Esophagus squamous epithelium (tissue), 5 donors: ENCODE measurements around the gene NGF. TPM values are rescaled to one million over a fixed set of nuclear protein-coding genes. Genes with fewer than 3 reads are reported as not detected.
A peak's percentile ranks its signal among the peaks of the same experiment; 100 is the strongest.
"Not testable (repeated sequence)": the region's sequence is repeated elsewhere in the genome, so short reads cannot be mapped to it uniquely, and the experiment has no call there.

ENCODE experiments used
- DNase-seq: peaks from one replicate; lab custom pipeline; 2025; lab: John Stamatoyannopoulos, UW
- H3K27ac ChIP-seq, 4 donors: fragments of 200-600 bp; sonication (generic); one replicate each; pipeline ENCODE4 v1.5.1; 2016 to 2019; ENCODE audit warnings: mild to moderate bottlenecking in 1 of 4
- H3K27me3 ChIP-seq, 4 donors: fragments of 200-600 bp; sonication (generic); 1 replicate in 3 of 4; 2 replicates in 1 of 4; pipeline versions ENCODE4 v1.5.1 to v1.6.0; 2017 to 2021; ENCODE audit warnings: antibody characterized with exemption in 1 of 4
- H3K36me3 ChIP-seq, 3 donors: fragments of 200-600 bp; sonication (generic); one replicate each; pipeline ENCODE4 v1.5.1; 2016 to 2019
- H3K4me1 ChIP-seq, 3 donors: fragments of 200-600 bp; sonication (generic); one replicate each; pipeline ENCODE4 v1.5.1; 2017 to 2019
- H3K4me3 ChIP-seq, 4 donors: fragments of 200-600 bp; sonication (generic); 1 replicate in 3 of 4; 2 replicates in 1 of 4; pipeline ENCODE4 v1.5.1; 2016 to 2019; ENCODE audit warnings: mild to moderate bottlenecking in 2 of 4, moderate library complexity in 1 of 4
- H3K9me3 ChIP-seq, 3 donors: fragments of 200-600 bp; sonication (generic); one replicate each; pipeline ENCODE4 v1.5.1; 2016 to 2019
- POLR2A ChIP-seq, 4 donors: fragments of 450-650 bp; IDR thresholded peaks; one replicate each; pipeline ENCODE4 v1.6.1; 2017; ENCODE audit warnings: antibody characterized with exemption in 4 of 4, mild to moderate bottlenecking in 4 of 4, moderate library complexity in 3 of 4
- WGBS, 2 donors: methylation state at CpG; one replicate each; pipeline ENCODE4 v1.1.5; 2018; 5-methylcytosine and 5-hydroxymethylcytosine counted together
- intact Hi-C: fragments of 100-400 bp; cut with DNase I; formaldehyde crosslinking; loops from one replicate; pipeline ENCODE4 v1.15.0; 2022
- total RNA-seq, 4 donors: library from RNA; depleted of rRNA; stranded (reverse); fragments of >200 nt; gene quantifications; one replicate each; pipeline ENCODE4 v1.1.0, GENCODE V29; 2016
- TF ChIP-seq, protein P1 (sequence below), 6 experiments: fragments of 450-650 bp in 4 of 6; fragments of 200-600 bp in 2 of 6; sonication (generic) in 2 of 6; IDR thresholded peaks; one replicate each; pipeline ENCODE4 v1.5.1; 2016 to 2019; ENCODE audit warnings: antibody characterized with exemption in 6 of 6, mild to moderate bottlenecking in 4 of 6, moderate library complexity in 4 of 6
- donor health status: DM: yes; HTN: yes; CAD: no.

NGF gene
- 1 to 10 TPM in 1 of 4 donors, not detected in 3; 1.9 TPM for total RNA-seq

DNA sequence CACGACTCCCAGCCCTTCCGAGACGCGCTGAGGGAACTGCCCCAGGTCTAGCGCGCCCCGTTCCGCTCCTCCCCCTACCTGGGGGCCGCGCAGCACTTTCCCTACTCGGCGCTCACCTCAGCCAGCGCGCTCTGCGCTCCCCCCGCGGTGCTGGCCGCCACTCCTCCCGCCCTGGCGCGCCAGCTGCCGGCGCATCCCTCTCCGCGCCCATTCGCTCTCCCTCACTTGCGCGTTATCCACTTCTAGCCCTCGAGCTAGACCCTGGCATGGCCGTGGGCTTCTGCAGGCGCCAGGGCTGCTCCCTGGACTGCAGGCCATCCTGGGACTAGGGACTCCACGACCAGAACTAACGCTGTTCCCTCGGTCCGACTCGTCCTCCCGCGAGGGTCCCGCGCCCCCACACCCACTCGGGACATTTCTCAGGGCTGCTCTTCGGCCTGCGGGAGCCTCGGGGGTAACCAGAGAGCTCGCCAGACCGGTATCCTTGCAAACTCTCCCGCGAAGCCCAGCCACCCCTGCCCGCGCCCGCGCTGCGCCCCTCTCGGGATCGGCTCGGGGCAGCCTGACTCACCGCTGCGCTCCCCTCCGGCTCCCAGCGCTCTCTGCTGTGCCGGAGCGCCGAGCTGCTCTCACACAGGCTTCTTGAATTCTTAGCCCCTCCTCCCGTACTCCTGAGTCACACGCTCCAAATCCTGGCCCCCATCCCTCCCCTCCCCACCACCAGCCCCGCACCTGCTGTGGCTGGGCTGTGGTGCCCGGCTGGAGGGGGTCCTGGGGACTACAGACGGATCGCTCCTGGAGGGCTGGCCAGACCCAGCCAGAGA, at the start of gene NGF:
TSS of gene NGF (minus strand) at position 617 of the 824 bp plus-strand sequence. CDS start 51,454 bp downstream, outside the sequence.
- Histone ChIP-seq H3K4me1 (peaks cover 6 to 46% (median 17%) of the 10 kb centered on the region in 3 donors), H3K36me3 (no peaks in the 10 kb centered on the region), H3K9me3 (no peaks in the 10 kb centered on the region), H3K27ac (peak within 1 kb of the TSS; percentile 32 to 79 (median 70)), H3K27me3 (peaks cover 0 to 64% (median 2%) of the 10 kb centered on the region in 4 donors), H3K4me3 (peak within 1 kb of the TSS; percentile 34 to 66 (median 50))
- WGBS, 2 donors = 0 to 1% methylated on average over 3 to 45 of the region's 69 CpGs
- TF ChIP-seq, protein P1, sequence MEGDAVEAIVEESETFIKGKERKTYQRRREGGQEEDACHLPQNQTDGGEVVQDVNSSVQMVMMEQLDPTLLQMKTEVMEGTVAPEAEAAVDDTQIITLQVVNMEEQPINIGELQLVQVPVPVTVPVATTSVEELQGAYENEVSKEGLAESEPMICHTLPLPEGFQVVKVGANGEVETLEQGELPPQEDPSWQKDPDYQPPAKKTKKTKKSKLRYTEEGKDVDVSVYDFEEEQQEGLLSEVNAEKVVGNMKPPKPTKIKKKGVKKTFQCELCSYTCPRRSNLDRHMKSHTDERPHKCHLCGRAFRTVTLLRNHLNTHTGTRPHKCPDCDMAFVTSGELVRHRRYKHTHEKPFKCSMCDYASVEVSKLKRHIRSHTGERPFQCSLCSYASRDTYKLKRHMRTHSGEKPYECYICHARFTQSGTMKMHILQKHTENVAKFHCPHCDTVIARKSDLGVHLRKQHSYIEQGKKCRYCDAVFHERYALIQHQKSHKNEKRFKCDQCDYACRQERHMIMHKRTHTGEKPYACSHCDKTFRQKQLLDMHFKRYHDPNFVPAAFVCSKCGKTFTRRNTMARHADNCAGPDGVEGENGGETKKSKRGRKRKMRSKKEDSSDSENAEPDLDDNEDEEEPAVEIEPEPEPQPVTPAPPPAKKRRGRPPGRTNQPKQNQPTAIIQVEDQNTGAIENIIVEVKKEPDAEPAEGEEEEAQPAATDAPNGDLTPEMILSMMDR (IDR thresholded peaks at IDR 0.05) = no peak
- TF ChIP-seq POLR2A (IDR thresholded peaks at IDR 0.05) = peak in 2 of 4 donors; percentile 17 to 35
- no peak for DNase-seq
- intact Hi-C loops = no loop called here

DNA sequence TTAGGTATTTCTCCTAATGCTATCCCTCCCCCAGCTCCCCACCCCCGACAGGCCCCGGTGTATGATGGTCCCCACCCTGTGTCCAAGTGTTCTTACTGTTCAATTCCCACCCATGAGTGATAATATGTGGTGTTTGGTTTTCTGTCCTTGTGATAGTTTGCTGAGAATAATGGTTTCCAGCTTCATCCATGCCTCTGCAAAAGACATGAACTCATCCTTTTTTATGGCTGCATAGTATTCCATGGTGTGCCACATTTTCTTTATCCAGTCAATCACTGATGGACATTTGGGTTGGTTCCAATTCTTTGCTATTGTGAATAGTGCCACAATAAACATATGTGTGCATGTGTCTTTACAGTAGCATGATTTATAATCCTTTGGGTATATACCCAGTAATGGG, 45.4 kb upstream of the NGF start:
- WGBS, 2 donors = 100% methylated on average over 2 of the region's 2 CpGs

DNA sequence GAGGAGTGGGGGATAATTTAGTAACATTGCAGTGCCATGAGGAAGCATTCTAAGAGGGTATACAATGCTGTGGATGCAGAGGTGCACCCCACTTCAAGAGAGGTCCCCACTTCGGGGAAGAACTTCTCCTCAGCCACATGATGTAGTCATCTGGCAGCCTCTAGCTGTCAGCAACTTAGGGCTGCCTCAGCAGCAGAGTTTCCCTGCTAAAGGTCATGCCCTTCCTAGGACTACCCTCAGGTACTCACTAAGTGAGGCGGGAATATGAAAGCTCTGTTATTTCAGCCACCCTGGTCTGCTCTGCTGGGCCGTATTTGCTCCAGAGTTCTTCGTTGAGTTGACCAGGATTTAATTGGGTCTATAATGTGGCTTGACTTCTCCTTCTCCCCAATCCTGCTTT, 41.9 kb upstream of the NGF start:
- H3K27me3 ChIP-seq = no peaks in the 10 kb centered on the region
- H3K36me3 ChIP-seq = no peaks in the 10 kb centered on the region
- intact Hi-C loops = no loop called here
- no peak for TF ChIP-seq POLR2A (IDR thresholded peaks at IDR 0.05)
- TF ChIP-seq, protein P1 (IDR thresholded peaks at IDR 0.05) = no peak
- no peaks in the 10 kb centered on the region for H3K9me3 ChIP-seq
- H3K27ac ChIP-seq = no peak overlapping the region
- WGBS, 2 donors = 73 to 100% methylated on average over 4 of the region's 4 CpGs
- H3K4me3 ChIP-seq = no peak overlapping the region
- DNase-seq = no peak
- peaks cover 0 to 6% (median 0%) of the 10 kb centered on the region in 3 donors for H3K4me1 ChIP-seq

More for the DNA sequence above, 45.4 kb upstream of the NGF start:
- H3K4me3 ChIP-seq, H3K9me3 ChIP-seq, intact Hi-C loops, H3K4me1 ChIP-seq, H3K27ac ChIP-seq, DNase-seq, H3K27me3 ChIP-seq, H3K36me3 ChIP-seq: not testable (repeated sequence)

DNA sequence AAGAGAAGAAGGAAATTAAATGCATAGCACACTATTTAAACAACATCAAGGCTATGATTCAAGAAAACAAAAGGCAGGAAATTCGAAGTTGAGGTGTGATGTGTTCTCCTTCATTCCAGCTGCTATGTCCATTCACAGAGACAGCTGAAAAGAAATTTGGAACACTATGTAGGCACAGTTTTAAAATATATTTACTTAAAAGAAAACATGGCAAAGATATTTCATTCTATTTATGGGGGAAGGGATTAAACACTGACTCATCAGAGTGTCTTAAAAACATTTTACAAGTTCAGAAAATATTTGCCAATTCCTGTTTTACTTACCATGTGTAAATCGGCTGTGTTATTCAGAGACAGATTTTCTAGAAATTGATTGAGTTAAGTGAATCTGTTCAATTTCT, 39.4 kb upstream of the NGF start:
- no peaks in the 10 kb centered on the region for H3K9me3 ChIP-seq
- no peak for DNase-seq
- TF ChIP-seq, protein P1 (IDR thresholded peaks at IDR 0.05) = no peak
- TF ChIP-seq POLR2A (IDR thresholded peaks at IDR 0.05) = no peak
- intact Hi-C loops = no loop called here
- no peaks in the 10 kb centered on the region for H3K36me3 ChIP-seq
- H3K4me1 ChIP-seq = peaks cover 0 to 6% (median 0%) of the 10 kb centered on the region in 3 donors
- no peaks in the 10 kb centered on the region for H3K27me3 ChIP-seq
- no peak overlapping the region for H3K4me3 ChIP-seq
- no peak overlapping the region for H3K27ac ChIP-seq
- 14 to 25% methylated on average over 2 of the region's 2 CpGs for WGBS, 2 donors

DNA sequence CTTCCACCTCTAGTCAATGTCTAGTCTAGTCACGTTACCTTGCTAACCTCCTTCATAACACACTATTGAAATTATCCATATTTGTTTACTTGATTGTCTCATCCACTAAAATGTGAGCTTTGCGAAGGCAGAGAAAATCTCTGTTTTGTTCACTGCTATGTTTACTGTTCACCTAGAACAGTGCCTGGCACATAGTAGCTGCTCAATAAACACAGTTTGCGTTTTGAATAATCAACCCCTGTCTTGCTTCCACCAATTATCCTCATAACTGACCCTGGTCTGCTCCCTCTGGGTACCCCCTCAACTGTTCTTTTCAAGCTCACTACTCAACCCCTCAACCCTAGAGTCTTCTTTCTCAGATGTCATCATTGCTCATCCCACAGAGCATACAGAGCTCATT, 36.5 kb upstream of the NGF start:
- no peak for DNase-seq
- intact Hi-C loops = no loop called here
- Histone ChIP-seq H3K9me3 (no peaks in the 10 kb centered on the region), H3K4me3 (no peak overlapping the region), H3K27me3 (no peaks in the 10 kb centered on the region), H3K4me1 (peaks cover 0 to 6% (median 0%) of the 10 kb centered on the region in 3 donors), H3K27ac (no peak overlapping the region), H3K36me3 (no peaks in the 10 kb centered on the region)
- WGBS, 2 donors = 80 to 90% methylated on average over 3 of the region's 3 CpGs
- TF ChIP-seq, protein P1 (IDR thresholded peaks at IDR 0.05) = no peak
- TF ChIP-seq POLR2A (IDR thresholded peaks at IDR 0.05) = no peak
